IMR-90 (cell line): ENCODE data around the gene TPD52L2. TPM values are rescaled to one million over a fixed set of nuclear protein-coding genes. Genes with fewer than 3 reads are reported as not detected.

ENCODE experiments used
- ATAC-seq: fragments of 200-7000 bp; cut with Tn5 transposase; 2 replicates; pipeline ENCODE4 v1.9.1; 2020; ENCODE audit warnings: low read depth, mild to moderate bottlenecking, moderate library complexity
- BruUV-seq: library from RNA; stranded (reverse); fragments of 400-500 nt; replicated peaks from 2 replicates; lab custom pipeline; 2021; lab: Mats Ljungman, UMichigan
- CTCF ChIA-PET: fragments of 300-600 bp; formaldehyde crosslinking; extraction: SDS; loops from one replicate; lab custom pipeline; 2021; ENCODE audit warnings: antibody characterized with exemption; lab: Yijun Ruan, JAX
- POLR2A ChIA-PET: fragments of 300-600 bp; sonication (Branson Sonifier 250); formaldehyde crosslinking; loops from one replicate; lab custom pipeline; 2022; ENCODE audit warnings: antibody characterized with exemption; ENCODE audit not compliant: unreplicated experiment; lab: Charles Lee
- DNase-seq: peaks from one replicate; pipeline ENCODE4 v3.0.0; 2013
- H2AFZ ChIP-seq: replicated peaks from 2 replicates; pipeline ENCODE3; 2013; ENCODE audit warnings: low read length, mild to moderate bottlenecking; ENCODE audit not compliant: poor library complexity
- H2AK5ac ChIP-seq: 2 replicates; pipeline ENCODE4 v1.6.1; 2013; ENCODE audit warnings: low read depth, low read length, inconsistent platforms
- H2AK9ac ChIP-seq: replicated peaks from 2 replicates; pipeline ENCODE3; 2013; ENCODE audit warnings: mild to moderate bottlenecking, low read depth, low read length, moderate library complexity; ENCODE audit not compliant: poor library complexity
- H2BK120ac ChIP-seq: 2 replicates; pipeline ENCODE4 v1.6.1; 2013; ENCODE audit warnings: low read depth, low read length, inconsistent platforms
- H2BK15ac ChIP-seq: 3 replicates; pipeline ENCODE4 v1.6.1; 2013; ENCODE audit warnings: low read depth, low read length, inconsistent platforms
- H2BK20ac ChIP-seq: 2 replicates; pipeline ENCODE4 v1.6.1; 2013; ENCODE audit warnings: low read depth, mild to moderate bottlenecking, inconsistent platforms, low read length, moderate library complexity
- H2BK5ac ChIP-seq: 2 replicates; pipeline ENCODE4 v1.6.1; 2013; ENCODE audit warnings: mild to moderate bottlenecking, low read depth, low read length, inconsistent platforms; ENCODE audit not compliant: poor library complexity, severe bottlenecking
- H3K14ac ChIP-seq: replicated peaks from 2 replicates; pipeline ENCODE4 v1.6.1; 2013; ENCODE audit warnings: low read depth, low read length, inconsistent platforms
- H3K18ac ChIP-seq: 2 replicates; pipeline ENCODE4 v1.6.1; 2013; ENCODE audit warnings: low read depth, low read length, control low read depth
- H3K23ac ChIP-seq: 2 replicates; pipeline ENCODE4 v1.6.1; 2013; ENCODE audit warnings: low read depth, low read length, inconsistent platforms
- H3K27ac ChIP-seq: 2 replicates; pipeline ENCODE4 v1.5.1; 2013; ENCODE audit warnings: mild to moderate bottlenecking, control low read depth, low read length; ENCODE audit not compliant: insufficient read depth
- H3K27me3 ChIP-seq: 2 replicates; pipeline ENCODE4 v1.6.1; 2013; ENCODE audit warnings: low read length; ENCODE audit not compliant: control insufficient read depth, insufficient read depth
- H3K36me3 ChIP-seq: 2 replicates; pipeline ENCODE4 v1.6.1; 2013; ENCODE audit warnings: low read length, mixed read lengths; ENCODE audit not compliant: control insufficient read depth, insufficient read depth
- H3K4ac ChIP-seq: 2 replicates; pipeline ENCODE4 v1.6.1; 2013; ENCODE audit warnings: low read depth, low read length, inconsistent platforms
- H3K4me1 ChIP-seq: 2 replicates; pipeline ENCODE4 v1.6.1; 2013; ENCODE audit warnings: low read length, mixed read lengths; ENCODE audit not compliant: control insufficient read depth, insufficient read depth
- H3K4me2 ChIP-seq: 2 replicates; pipeline ENCODE4 v1.6.1; 2013; ENCODE audit warnings: low read depth, mild to moderate bottlenecking, control low read depth, low read length, moderate library complexity
- H3K4me3 ChIP-seq: 2 replicates; pipeline ENCODE4 v1.5.1; 2013; ENCODE audit warnings: low read depth, mild to moderate bottlenecking, control low read depth, low read length, moderate library complexity; ENCODE audit not compliant: insufficient read depth
- H3K56ac ChIP-seq: 2 replicates; pipeline ENCODE4 v1.6.1; 2013; ENCODE audit warnings: low read length, inconsistent platforms; ENCODE audit not compliant: insufficient read depth; ENCODE audit errors: extremely low read depth
- H3K79me1 ChIP-seq, 2 experiments: 2 replicates each; pipeline ENCODE4 v1.6.1; 2013; ENCODE audit warnings: low read length in 2 of 2, inconsistent platforms in 1 of 2, low read depth in 1 of 2
- H3K9ac ChIP-seq: 2 replicates; pipeline ENCODE4 v1.6.1; 2013; ENCODE audit warnings: low read depth, low read length, control low read depth
- H3K9me1 ChIP-seq: 2 replicates; pipeline ENCODE4 v1.6.1; 2013; ENCODE audit warnings: low read length, inconsistent platforms; ENCODE audit not compliant: insufficient read depth
- H3K9me3 ChIP-seq: 2 replicates; pipeline ENCODE4 v1.6.1; 2013; ENCODE audit warnings: low read length; ENCODE audit not compliant: control insufficient read depth, insufficient read depth
- H4K20me1 ChIP-seq: 2 replicates; pipeline ENCODE4 v1.6.1; 2013; ENCODE audit warnings: low read length, inconsistent platforms; ENCODE audit not compliant: insufficient read depth
- H4K5ac ChIP-seq: 2 replicates; pipeline ENCODE4 v1.6.1; 2013; ENCODE audit warnings: mild to moderate bottlenecking, low read depth, low read length, control low read depth
- H4K8ac ChIP-seq, 2 experiments: 2 replicates each; pipeline ENCODE4 v1.6.1; 2013; ENCODE audit warnings: low read depth in 2 of 2, low read length in 2 of 2, control low read depth in 1 of 2, inconsistent platforms in 1 of 2
- H4K91ac ChIP-seq: 2 replicates; pipeline ENCODE4 v1.6.1; 2013; ENCODE audit warnings: low read depth, low read length, inconsistent platforms; ENCODE audit not compliant: insufficient read depth
- BHLHE40 ChIP-seq: fragments of 150-350 bp; IDR thresholded peaks from 2 replicates; pipeline ENCODE4 v1.6.1; 2016; ENCODE audit warnings: mild to moderate bottlenecking, low read depth, low read length
- CEBPB ChIP-seq: IDR thresholded peaks from 2 replicates; pipeline ENCODE4 v1.6.1; 2012; ENCODE audit warnings: low read depth, low read length, improper control_type of control experiment
- CHD1 ChIP-seq: IDR thresholded peaks from 2 replicates; pipeline ENCODE4 v1.6.1; 2012; ENCODE audit warnings: low read depth, low read length, improper control_type of control experiment
- FOS ChIP-seq: fragments of 150-350 bp; IDR thresholded peaks from 2 replicates; pipeline ENCODE4 v1.6.1; 2016; ENCODE audit warnings: low read depth, low read length
- MAZ ChIP-seq: IDR thresholded peaks from 2 replicates; pipeline ENCODE4 v1.6.1; 2012; ENCODE audit warnings: low read depth, mild to moderate bottlenecking, low read length, improper control_type of control experiment, moderate library complexity, borderline replicate concordance
- MXI1 ChIP-seq: IDR thresholded peaks from 2 replicates; pipeline ENCODE4 v1.6.1; 2012; ENCODE audit warnings: low read depth, mild to moderate bottlenecking, low read length, moderate library complexity, borderline replicate concordance
- NFE2L2 ChIP-seq: fragments of 150-350 bp; IDR thresholded peaks from 2 replicates; pipeline ENCODE4 v1.6.1; 2016; ENCODE audit warnings: low read depth, mild to moderate bottlenecking, low read length
- POLR2A ChIP-seq: IDR thresholded peaks from 2 replicates; pipeline ENCODE4 v1.6.1; 2012; ENCODE audit warnings: mild to moderate bottlenecking, low read depth, low read length
- RAD21 ChIP-seq: IDR thresholded peaks from 2 replicates; pipeline ENCODE4 v1.6.1; 2012; ENCODE audit warnings: low read length, improper control_type of control experiment
- RCOR1 ChIP-seq: IDR thresholded peaks from 2 replicates; pipeline ENCODE4 v1.6.1; 2012; ENCODE audit warnings: mild to moderate bottlenecking, low read length, improper control_type of control experiment; ENCODE audit not compliant: insufficient replicate concordance
- RFX5 ChIP-seq: IDR thresholded peaks from 2 replicates; pipeline ENCODE4 v1.8.0; 2012; ENCODE audit warnings: low read depth, mild to moderate bottlenecking, low read length, moderate library complexity
- WGBS, 2 experiments: methylation state at CpG; one replicate each; pipeline versions ENCODE4 v1.1.5 to v1.1.7; 2013; ENCODE audit warnings: missing lambda C conversion rate in 2 of 2; ENCODE audit not compliant: insufficient read length in 1 of 2; ENCODE audit errors: extremely low coverage in 2 of 2; 5-methylcytosine and 5-hydroxymethylcytosine counted together
- dilution Hi-C: fragments of 300-500 bp; cut with HindIII; formaldehyde crosslinking; loops from one replicate; pipeline ENCODE4 v1.14.3; 2018; ENCODE audit warnings: low sequenced_read_pairs; ENCODE audit not compliant: unreplicated experiment
- in situ Hi-C: fragments of 300-500 bp; cut with MboI; formaldehyde crosslinking; loops from 3 replicates; pipeline ENCODE4 v1.14.3; 2019; ENCODE audit warnings: low sequenced_read_pairs, inconsistent platforms, mixed read lengths
- intact Hi-C: fragments of 100-400 bp; cut with micrococcal nuclease; formaldehyde crosslinking; loops from 2 replicates; pipeline ENCODE4 v1.10.0; 2022
- polyA plus RNA-seq, 3 experiments: library from polyadenylated mRNA; depleted of rRNA; stranded (reverse); fragments of >200 nt; gene quantifications; 2 replicates each; pipeline ENCODE4 v1.2.3, GENCODE V29; 2012; ENCODE audit warnings: low replicate concordance in 1 of 3
- total RNA-seq: library from RNA; depleted of rRNA; stranded (reverse); fragments of >200 nt; gene quantifications from 2 replicates; pipeline ENCODE4 v1.2.3, GENCODE V29; 2012
- TF ChIP-seq, protein P1 (sequence below): fragments of 150-350 bp; IDR thresholded peaks from 2 replicates; pipeline ENCODE4 v1.6.1; 2017; ENCODE audit warnings: mild to moderate bottlenecking, antibody characterized with exemption, low read length, low read depth
- TF ChIP-seq, protein P2 (sequence below): conservative IDR thresholded peaks from 2 replicates; pipeline ENCODE4 v1.5.1; 2012; ENCODE audit warnings: mild to moderate bottlenecking, low read depth, low read length, improper control_type of control experiment

TPD52L2 gene
- total and polyA plus RNA-seq, 2 of the 4 experiments (the other 2 are of a cell fraction), result 113 to 189 TPM

DNA sequence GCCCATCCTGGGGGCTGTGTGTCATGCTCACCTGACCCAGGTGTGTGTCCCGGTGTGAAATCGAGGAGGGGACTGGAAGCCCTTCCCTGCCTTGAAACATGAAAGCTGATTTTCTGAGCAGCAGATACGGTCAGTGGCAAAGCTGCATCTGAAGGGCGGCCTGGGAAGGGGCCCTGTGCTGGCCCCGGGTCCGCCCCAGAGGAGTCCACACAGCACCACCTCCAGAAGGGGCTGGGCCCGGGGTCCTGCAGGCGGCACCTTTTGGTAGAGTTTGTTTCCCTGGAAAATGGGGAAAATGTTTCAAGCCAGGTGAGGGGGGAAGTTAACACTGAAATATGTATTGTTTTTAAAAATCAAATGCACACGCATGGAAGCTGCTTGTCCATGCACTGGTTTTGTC, 70.4 kb downstream of the TPD52L2 start:
- Histone ChIP-seq H2BK20ac (no peak overlapping the region), H2BK5ac (no peak overlapping the region), H2AK9ac (no peak overlapping the region), H4K5ac (no peak overlapping the region), H3K36me3 (peaks cover 58% of the 10 kb centered on the region), H3K9ac (no peak overlapping the region), H2AK5ac (no peak overlapping the region), H3K9me3 (no peaks in the 10 kb centered on the region), H3K4ac (no peak overlapping the region), H4K8ac (no peak overlapping the region), H3K9me1 (peaks cover 12% of the 10 kb centered on the region; the same call in 1 of the 2 replicates), H3K23ac (no peak overlapping the region), H3K4me2 (no peak overlapping the region), H3K27ac (no peak overlapping the region), H2BK15ac (no peak overlapping the region), H4K91ac (no peak overlapping the region), H3K14ac (no peak overlapping the region), H3K18ac (no peak overlapping the region), H3K4me3 (no peak overlapping the region), H4K20me1 (peaks cover 55% of the 10 kb centered on the region), H3K79me1 (peaks cover 32 to 57% of the 10 kb centered on the region in 2 experiments), H3K4me1 (no peaks in the 10 kb centered on the region), H3K27me3 (no peaks in the 10 kb centered on the region), H2BK120ac (no peak overlapping the region), H3K56ac (no peak overlapping the region), H2AFZ (no peak overlapping the region)
- ChIA-PET POLR2A (no interaction called here), CTCF (no interaction called here)
- dilution Hi-C loops, result no loop called here
- intact Hi-C loops, result no loop called here
- ATAC-seq (no peak), DNase-seq (no peak)
- BruUV-seq, result no TSS peak
- WGBS, 2 experiments, result 96% methylated on average over 3 of the region's 9 CpGs; no CpG with 5 or more reads in 1 of the 2 experiments
- TF ChIP-seq, protein P1, sequence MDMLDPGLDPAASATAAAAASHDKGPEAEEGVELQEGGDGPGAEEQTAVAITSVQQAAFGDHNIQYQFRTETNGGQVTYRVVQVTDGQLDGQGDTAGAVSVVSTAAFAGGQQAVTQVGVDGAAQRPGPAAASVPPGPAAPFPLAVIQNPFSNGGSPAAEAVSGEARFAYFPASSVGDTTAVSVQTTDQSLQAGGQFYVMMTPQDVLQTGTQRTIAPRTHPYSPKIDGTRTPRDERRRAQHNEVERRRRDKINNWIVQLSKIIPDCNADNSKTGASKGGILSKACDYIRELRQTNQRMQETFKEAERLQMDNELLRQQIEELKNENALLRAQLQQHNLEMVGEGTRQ, result no peak
- TF ChIP-seq MXI1, result no peak
- TF ChIP-seq RCOR1, result no peak
- no peak for TF ChIP-seq BHLHE40
- no peak for TF ChIP-seq RFX5
- no peak for TF ChIP-seq CHD1
- no peak for TF ChIP-seq CEBPB
- no peak for TF ChIP-seq FOS
- TF ChIP-seq, protein P2, sequence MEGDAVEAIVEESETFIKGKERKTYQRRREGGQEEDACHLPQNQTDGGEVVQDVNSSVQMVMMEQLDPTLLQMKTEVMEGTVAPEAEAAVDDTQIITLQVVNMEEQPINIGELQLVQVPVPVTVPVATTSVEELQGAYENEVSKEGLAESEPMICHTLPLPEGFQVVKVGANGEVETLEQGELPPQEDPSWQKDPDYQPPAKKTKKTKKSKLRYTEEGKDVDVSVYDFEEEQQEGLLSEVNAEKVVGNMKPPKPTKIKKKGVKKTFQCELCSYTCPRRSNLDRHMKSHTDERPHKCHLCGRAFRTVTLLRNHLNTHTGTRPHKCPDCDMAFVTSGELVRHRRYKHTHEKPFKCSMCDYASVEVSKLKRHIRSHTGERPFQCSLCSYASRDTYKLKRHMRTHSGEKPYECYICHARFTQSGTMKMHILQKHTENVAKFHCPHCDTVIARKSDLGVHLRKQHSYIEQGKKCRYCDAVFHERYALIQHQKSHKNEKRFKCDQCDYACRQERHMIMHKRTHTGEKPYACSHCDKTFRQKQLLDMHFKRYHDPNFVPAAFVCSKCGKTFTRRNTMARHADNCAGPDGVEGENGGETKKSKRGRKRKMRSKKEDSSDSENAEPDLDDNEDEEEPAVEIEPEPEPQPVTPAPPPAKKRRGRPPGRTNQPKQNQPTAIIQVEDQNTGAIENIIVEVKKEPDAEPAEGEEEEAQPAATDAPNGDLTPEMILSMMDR, result no peak
- no peak for TF ChIP-seq NFE2L2
- no peak for TF ChIP-seq POLR2A
- TF ChIP-seq RAD21, result no peak
- TF ChIP-seq MAZ, result no peak
- in situ Hi-C loops, result no loop called here
